GM20431 (cell line): Measurements from ENCODE around the gene TNFRSF12A.

Experiments used
- in situ Hi-C: fragments of 300-500 bp; cut with MseI, MboI; formaldehyde crosslinking; loops from one replicate; pipeline ENCODE4 v1.15.0; 2020; ENCODE audit warnings: low sequenced_read_pairs; ENCODE audit not compliant: unreplicated experiment

TNFRSF12A gene

GRCh38 chr16:3020247-3020603 lies at the start of gene TNFRSF12A:
Gene TNFRSF12A, plus strand, starts transcription at chr16:3020368. Its CDS starts 30 bp downstream, at chr16:3020398.
- in situ Hi-C loops: no loop called here

GRCh38 chr16:2970563-2970962 lies 49.6 kb upstream of the TNFRSF12A start:
- in situ Hi-C loops: no loop called here

GRCh38 chr16:2971134-2971984 lies 48.8 kb upstream of the TNFRSF12A start:
- in situ Hi-C loops: no loop called here

GRCh38 chr16:2971985-2972784 lies 48.0 kb upstream of the TNFRSF12A start:
- in situ Hi-C loops: no loop called here

GRCh38 chr16:2973093-2973492 lies 47.1 kb upstream of the TNFRSF12A start:
- in situ Hi-C loops: no loop called here

GRCh38 chr16:2973605-2974318 lies 46.4 kb upstream of the TNFRSF12A start:
- in situ Hi-C loops: no loop called here

- in situ Hi-C loops: no loop called here
Measured at GRCh38 chr16:2974319-2975056, 45.7 kb upstream of the TNFRSF12A start.

GRCh38 chr16:2975161-2975795 lies 44.9 kb upstream of the TNFRSF12A start:
- in situ Hi-C loops: no loop called here

GRCh38 chr16:2976201-2976600 lies 44.0 kb upstream of the TNFRSF12A start:
- in situ Hi-C loops: no loop called here

- in situ Hi-C loops: no loop called here
Measured at GRCh38 chr16:2976673-2977072, 43.5 kb upstream of the TNFRSF12A start.

- in situ Hi-C loops: no loop called here
Measured at GRCh38 chr16:2977440-2977839, 42.7 kb upstream of the TNFRSF12A start.

GRCh38 chr16:2979669-2980226 lies 40.4 kb upstream of the TNFRSF12A start:
- in situ Hi-C loops: no loop called here

- in situ Hi-C loops: no loop called here
Measured at GRCh38 chr16:2980227-2981176, 39.7 kb upstream of the TNFRSF12A start, which contains the start of gene PKMYT1. Gene PKMYT1, minus strand, starts transcription at chr16:2980446. Its CDS starts 789 bp downstream, at chr16:2979657.

- in situ Hi-C loops: no loop called here
Measured at GRCh38 chr16:2981177-2981898, 38.8 kb upstream of the TNFRSF12A start.

GRCh38 chr16:2981899-2982250 lies 38.3 kb upstream of the TNFRSF12A start:
- in situ Hi-C loops: no loop called here

GRCh38 chr16:2982402-2982801 lies 37.8 kb upstream of the TNFRSF12A start:
- in situ Hi-C loops: no loop called here

GRCh38 chr16:2983706-2984136 lies 36.4 kb upstream of the TNFRSF12A start:
- in situ Hi-C loops: no loop called here
